Fibroblast of skin of right biceps (primary cell): ENCODE results near the gene DYNC1H1.

Experiments
- DNase-seq: peaks from one replicate; pipeline ENCODE4 v3.0.0-alpha.2; 2013

DYNC1H1 gene

DNA sequence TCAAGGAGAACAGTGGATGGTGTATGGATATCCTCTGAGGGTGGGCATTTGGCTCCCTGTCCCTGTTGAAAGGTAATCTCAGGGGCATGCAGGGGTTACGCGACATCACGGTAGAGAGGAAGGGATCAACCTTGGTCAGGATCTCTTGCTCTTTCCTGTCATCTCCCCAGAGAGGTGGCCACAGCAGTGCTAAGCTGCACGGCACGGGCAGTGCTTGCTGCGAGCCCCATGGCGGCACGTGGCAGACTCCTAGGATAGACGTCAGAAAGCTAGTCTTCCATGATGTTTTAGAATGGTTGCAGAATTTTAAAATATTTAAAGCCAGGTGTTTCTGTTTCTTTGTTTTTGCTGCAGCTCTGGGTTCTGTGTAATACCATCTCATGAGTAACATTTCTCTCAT is 41.0 kb downstream of the DYNC1H1 start:
- no peak for DNase-seq

DNA sequence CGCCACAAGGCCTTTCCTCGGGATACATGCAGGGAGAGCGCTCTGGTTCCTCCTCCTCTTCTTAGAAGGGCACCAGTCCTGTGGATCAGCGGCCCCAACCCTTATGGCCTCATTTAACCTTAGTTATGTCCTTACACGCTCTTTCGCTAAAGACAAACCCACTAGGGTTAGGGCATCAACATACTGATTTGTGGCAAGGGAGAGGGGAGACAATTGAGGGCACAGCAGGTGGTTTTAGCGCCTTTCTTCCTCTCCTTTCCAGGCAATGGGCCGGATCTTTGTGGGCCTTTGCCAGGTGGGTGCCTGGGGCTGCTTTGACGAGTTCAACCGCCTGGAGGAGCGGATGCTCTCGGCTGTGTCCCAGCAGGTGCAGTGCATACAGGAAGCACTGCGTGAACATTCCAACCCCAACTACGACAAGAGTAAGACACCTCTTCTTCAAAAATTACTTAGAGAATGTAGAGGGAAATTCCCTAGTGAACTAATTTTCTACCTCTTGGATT is 43.6 kb downstream of the DYNC1H1 start:
- no peak for DNase-seq

DNA sequence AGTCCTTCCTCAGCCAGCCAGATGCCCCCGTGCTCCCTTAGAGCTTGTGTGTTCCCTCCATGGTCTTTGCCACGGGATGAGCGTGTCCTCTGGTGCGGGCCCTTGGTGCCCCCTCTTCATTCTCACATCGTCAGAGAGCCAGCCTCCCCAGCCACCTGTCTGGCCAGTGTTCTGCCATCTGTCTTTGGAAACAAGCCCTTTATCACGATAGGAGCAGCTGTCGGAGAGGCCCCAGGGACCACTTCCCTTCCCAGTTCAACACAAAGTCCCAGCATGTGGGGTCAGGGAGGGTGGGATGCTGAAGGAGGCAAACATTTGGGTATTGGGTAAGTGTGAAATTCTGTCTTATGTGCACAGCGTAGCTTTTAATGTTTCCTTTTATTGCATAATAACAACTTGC is 44.5 kb downstream of the DYNC1H1 start:
- DNase-seq = no peak

DNA sequence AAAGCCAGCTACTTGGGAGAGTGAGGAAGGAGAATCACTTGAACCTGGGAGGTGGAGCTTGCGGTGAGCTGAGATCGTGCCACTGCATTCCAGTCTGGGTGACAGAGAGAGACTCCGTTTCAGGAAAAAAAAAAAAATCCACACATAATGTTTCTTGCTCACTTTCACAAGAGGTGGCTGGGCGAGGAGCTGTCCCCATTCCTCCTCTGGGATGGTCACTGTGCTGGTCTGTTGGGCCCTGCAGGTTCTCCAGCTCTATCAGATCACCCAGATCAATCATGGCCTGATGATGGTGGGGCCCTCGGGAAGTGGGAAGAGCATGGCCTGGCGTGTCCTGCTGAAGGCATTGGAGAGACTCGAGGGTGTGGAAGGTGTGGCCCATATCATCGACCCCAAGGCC is 47.3 kb downstream of the DYNC1H1 start:
- no peak for DNase-seq

DNA sequence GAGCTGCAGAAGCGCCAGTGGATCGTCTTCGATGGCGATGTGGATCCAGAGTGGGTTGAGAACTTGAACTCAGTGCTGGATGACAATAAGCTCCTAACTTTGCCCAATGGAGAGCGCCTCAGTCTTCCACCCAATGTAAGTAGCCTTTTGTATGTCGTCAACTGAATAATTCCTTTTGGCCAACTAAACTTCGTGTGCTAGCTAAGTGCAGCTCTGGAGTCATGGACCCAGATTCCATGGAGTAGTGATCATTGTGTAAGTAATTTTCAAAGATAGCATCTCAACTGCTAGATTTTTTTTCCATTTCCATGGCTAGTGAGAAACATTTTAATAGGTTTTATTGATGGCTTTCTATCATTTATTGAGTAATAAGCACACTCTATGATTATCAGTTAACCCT is 48.0 kb downstream of the DYNC1H1 start:
- DNase-seq = no peak

DNA sequence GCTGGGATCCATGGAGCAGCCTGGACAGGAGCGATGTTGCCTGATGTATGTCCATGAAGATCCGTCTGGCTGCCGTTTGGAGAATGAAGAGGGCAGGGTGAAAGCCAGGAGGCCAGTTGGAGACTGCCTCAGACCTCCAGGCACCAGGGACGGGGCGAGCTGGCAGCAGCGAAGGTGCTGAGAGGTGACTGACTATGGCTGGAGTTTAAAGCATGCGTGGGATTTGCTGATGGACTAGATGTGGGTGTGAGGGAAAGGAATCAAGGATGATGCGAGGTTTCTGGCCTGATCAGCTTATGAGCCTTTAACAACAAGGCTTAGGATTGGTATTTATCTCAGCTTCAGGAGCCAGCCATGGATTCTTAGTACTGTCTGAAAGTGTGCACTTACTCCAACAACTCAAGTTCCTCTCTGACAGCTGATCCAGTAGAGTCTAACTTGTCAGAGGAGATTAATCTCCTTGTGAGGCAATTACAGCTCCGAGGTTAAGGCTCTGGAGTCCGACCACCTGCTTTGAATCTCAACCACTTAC is 49.4 kb downstream of the DYNC1H1 start:
- no peak for DNase-seq

DNA sequence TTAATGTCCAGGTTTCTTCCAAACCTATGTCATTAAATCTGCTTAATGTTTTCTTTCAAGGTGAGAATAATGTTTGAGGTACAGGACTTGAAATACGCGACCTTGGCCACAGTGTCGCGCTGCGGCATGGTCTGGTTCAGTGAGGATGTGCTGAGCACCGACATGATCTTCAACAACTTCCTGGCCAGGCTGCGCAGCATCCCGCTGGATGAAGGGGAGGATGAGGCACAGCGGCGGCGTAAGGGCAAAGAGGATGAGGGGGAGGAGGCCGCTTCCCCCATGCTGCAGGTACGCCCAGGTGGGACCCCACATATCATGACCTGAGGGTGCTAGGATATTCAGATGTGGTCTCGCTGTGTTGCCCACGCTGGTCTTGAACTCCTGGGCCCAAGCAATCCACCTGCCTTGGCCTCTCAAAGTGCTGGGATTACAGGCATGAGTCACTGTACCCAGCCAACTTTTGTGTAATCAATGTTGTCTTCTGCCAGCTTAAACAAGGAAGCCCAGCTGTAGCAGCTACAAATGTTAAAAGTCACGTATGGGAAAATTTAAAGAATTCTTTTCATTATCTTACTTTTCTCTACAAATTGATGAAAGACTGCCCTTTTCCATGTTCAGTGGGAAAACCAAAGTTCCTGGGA is 50.8 kb downstream of the DYNC1H1 start:
- DNase-seq = no peak

DNA sequence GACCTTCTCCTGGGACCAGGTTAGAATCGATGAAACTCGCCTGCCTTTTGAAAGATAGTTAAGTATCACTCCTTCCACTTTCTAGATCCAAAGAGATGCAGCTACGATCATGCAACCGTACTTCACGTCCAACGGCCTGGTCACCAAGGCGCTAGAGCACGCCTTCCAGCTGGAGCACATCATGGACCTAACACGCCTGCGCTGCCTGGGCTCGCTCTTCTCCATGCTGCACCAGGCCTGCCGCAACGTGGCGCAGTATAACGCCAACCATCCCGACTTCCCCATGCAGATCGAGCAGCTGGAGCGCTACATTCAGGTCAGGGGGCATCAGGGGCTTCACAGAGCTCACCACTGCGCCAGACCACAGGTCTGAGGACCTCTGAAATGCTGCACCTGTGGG is 51.4 kb downstream of the DYNC1H1 start:
- no peak for DNase-seq

DNA sequence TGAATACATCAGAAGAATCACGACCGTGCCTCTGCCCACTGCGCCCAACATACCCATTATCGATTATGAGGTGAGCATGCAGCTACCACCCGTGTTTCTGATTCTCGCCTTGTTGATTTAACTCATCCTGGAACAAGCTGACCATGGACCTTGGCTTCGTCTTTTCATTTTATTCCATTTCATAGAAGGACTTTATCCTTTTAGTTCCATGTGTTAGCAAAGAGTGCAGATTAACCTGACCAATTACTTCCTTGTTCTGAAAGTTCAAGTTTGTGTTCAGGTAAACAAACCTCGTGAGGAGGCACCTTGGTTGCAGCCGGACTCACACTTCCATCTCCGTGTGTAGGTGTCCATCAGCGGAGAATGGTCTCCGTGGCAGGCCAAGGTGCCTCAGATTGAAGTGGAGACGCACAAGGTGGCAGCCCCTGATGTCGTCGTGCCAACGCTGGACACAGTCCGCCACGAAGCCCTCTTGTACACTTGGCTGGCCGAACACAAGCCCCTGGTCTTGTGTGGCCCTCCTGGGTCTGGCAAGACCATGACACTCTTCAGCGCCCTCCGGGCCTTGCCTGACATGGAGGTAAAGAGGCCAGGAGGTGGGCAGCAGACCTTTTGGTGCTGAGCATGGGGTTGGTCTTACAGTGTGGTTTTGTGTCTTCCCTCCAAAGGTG is 52.2 kb downstream of the DYNC1H1 start:
- DNase-seq = no peak

DNA sequence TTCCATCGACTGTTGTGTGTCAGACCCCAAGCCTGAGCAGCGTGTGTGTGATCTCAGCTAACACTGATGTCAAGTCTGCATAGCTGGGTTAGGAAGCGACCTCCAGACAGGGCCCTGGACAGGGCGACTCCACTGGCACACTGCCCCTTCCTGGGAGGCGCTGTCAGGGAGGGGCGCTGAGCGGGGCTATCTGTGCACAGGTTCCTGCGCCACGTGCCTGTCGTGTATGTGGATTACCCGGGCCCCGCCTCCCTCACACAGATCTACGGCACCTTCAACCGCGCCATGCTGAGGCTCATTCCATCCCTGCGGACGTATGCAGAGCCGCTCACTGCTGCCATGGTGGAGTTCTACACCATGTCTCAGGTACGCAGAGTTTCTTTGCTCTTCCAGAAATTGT is 53.9 kb downstream of the DYNC1H1 start:
- no peak for DNase-seq

DNA sequence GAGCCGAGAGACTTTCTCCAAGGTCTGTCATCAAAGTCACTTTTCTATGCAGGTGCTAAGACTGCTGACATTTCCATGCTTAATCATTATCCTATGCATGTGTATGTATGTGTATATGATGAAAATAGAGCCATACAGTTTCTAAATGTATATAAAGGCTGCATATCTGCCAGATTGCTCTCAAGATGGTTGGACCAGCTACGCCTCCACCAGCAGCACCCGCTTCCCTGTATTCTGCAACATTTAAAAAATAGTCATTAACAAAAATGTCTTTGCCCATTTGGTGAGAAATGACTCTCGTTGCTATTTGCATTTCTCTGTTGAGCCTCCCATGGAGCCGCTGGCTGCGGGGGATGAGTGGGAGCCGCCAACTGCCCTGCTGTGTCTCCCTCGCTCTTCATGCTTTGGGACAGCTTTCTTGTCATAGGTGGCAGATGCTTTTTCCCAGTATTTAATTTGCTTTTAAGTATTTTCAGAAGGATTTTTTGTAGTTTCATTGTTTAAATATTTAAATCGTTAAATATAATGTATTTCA is 54.7 kb downstream of the DYNC1H1 start:
- DNase-seq = no peak

DNA sequence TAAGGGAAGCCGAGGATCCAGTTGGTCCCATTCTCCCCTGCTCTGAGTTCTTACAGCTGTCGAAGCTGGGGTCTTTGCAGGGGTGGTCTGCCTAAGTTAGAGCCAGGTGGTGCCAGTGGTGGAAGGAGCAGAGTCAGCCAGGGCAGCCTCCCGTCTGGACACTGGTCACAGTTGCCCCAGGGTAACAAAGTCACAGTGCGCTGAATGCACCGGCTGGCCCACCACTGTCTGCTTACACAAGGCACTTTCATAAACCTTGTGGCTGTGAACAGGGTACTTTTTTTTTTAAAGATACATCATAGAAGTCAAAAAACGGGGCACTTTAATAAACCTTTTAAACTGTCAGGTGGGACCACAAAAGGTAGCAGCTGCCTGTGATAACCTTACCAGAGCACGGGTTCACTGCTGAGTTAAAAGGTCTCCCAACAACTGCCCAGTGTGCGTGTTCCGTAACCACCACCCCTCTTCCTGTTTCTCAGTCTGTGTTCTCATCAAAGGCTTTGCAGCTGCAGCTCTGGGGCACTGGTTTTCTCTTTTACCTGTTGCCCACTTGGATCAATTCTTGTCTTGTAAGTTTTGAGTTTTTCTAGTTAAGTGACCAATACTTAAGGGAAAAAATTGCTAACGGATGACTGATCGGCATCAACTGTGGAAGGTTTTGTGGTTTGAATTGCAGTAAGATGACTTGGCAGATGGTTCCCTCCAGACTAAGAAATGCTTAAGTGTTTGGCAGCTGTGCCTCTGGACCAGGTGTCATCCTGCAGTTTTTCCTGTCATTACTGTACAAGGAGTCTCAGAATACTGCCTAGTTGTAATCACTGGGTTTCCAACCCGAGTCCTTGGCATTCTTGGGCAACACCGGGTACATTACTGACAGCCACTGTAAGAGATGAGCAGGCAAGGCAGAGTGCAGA is 55.9 kb downstream of the DYNC1H1 start:
- DNase-seq = peak; percentile 75

DNA sequence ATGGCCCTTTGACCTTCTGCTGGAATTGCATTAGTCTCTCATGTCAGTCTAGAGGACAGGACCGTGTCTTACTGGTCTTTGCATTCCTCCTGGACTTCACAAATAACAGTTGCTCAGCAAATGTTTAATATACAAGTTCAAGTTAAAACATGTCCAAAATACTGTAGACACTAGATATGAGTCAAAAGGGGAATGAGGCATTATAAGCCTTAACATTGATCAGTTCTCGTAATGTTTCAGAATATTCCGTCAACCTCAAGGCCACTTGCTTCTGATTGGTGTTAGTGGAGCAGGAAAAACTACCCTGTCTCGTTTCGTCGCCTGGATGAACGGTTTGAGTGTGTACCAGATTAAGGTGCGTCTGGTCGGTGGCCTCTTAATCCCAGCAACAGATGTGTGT is 62.6 kb downstream of the DYNC1H1 start:
- no peak for DNase-seq

DNA sequence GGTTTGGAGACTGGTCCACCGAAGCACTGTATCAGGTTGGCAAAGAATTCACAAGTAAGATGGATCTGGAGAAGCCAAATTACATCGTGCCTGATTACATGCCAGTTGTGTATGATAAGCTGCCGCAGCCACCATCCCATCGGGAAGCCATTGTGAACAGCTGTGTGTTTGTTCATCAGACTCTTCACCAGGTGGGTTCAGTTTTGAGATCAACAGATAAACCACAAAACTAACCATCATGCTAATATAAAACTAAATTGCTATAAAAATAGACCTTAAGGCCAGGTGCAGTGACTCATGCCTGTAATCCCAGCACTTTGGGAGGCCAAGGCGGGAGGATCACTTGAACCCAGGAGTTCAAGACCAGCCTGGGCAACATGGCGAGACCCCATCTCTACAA is 63.6 kb downstream of the DYNC1H1 start:
- DNase-seq = no peak

DNA sequence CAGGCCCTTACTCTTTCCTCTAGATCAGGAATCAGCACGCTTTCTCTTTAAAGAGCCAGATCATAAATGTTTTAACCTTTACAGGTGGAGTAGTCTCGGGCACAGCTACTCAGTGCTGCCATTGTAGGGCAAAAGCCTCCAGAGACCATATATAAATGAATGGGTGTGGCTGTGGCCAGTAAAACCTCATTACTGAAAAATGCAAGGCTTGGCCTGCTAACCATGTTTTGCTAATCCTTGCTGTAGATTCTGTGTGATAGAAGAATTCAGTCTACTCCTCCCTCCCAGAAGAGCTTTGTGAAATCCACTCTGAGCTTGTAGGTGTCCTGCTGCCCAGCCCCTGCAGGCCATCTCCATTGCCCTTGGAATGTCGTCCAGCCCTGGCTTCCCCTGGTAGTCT is 64.4 kb downstream of the DYNC1H1 start:
- peak; percentile 53 for DNase-seq

DNA sequence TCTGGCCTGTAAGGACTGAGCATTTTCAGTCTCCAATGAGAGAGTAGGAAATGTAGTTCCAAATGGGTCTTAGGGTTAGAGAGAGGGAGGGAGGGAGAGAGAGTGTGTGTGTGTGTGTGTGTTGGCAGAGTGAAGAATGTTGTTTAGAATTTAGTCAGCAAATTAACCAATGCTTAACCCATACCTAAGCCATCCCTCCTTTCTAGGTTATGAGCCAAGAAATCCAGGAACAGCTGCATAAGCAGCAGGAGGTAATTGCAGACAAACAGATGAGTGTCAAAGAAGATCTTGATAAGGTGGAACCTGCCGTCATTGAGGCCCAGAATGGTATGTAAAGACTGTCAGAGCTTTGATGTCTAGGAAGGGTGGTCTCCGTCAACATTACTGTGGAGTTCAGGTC is 65.6 kb downstream of the DYNC1H1 start:
- peak; percentile 9 for DNase-seq

DNA sequence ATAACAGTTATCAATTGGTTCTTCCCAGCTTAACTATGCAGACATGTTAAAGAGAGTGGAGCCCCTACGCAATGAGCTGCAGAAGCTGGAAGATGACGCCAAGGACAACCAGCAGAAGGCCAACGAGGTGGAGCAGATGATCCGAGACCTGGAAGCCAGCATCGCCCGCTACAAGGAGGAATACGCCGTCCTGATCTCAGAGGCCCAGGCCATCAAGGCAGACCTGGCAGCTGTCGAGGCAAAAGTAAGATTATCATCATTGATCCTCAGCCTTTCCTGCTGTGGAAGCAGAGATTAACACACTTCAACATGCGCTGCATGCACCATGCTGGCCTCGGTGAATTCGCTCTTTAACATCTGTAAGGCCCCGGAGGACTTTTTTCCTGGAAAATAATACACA is 68.9 kb downstream of the DYNC1H1 start:
- no peak for DNase-seq

DNA sequence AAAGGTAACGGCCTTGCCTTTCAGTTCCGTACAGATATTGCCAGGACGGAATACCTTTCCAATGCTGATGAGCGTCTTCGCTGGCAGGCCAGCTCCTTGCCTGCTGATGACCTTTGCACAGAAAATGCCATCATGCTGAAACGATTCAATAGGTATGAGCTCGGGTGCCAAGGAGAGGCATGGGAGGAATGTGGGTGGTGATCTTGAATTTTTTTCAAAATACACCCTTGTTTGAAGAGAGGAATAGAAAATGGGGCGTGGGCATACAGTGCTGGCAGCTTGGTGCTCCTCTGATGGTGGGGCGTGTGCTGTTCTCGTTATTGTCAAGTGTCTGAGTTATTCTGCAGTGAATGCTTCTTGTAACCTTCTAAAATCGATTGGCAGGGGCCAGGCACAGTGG is 69.9 kb downstream of the DYNC1H1 start:
- DNase-seq = no peak

DNA sequence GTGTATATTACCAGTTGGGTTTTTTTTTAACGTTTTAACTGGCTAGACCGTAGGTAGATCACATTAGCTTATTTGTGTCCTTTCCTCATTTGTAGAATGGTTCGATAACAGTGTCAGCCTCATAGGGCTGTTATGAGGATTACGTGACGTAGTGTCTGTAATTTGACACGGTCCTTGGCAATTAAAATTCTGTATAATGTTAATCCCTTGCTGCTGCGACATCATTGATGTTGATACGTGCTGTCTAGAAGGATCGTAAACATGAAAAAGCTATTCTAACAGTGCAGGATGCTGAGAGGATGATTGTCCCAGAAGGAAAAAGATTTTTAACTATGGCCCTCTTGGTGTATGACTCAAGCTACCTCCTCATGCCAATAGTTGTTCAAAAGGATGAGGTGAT is 71.5 kb downstream of the DYNC1H1 start:
- no peak for DNase-seq

DNA sequence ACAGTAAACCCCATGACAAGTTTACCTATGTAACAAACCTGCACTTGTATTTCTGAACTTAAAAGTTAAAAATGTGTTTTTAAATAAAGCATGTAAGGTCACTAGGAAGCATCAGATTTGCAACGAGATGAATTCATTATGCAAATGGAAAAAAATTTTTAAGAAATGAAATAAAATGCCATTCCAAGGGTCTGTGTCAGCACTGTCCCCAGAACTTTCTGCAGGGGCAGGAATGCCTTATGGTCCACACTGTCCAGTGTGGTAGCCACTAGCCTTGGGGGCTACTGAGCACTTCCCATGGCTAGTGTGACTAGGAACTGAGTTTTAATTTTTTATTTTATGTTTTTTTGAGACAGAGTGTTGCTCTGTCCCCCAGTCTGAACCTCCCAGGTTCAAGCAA is 73.3 kb downstream of the DYNC1H1 start:
- DNase-seq = no peak

DNA sequence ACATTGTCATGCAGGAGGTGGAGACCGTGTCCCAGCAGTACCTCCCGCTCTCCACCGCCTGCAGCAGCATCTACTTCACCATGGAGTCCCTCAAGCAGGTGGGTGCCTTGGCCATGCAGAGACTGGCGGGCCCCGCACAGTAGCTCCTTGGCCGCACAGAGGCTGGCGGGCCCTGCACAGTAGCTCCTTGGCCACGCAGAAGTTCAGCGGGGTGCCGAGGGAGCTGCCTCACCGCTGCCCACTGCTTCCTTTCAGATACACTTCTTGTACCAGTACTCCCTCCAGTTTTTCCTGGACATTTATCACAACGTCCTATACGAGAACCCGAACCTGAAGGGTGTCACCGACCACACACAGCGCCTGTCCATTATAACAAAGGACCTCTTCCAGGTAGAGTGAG is 74.8 kb downstream of the DYNC1H1 start:
- DNase-seq = no peak

DNA sequence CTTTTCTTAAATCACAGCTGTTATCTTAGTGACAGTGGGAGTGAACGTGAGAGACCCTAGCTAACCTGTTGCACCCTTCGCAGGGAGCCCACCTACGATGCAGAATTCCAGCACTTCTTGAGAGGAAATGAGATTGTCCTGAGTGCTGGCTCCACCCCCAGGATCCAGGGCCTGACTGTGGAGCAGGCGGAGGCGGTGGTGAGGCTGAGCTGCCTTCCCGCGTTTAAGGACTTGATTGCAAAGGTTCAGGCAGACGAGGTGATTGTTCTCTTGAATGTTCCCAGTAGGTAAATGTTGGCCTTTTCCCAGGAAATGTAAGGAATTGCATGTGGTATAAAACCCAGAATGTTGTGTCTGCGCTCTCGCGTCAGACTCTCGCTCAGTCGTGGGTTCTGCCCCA is 75.8 kb downstream of the DYNC1H1 start:
- DNase-seq = no peak

DNA sequence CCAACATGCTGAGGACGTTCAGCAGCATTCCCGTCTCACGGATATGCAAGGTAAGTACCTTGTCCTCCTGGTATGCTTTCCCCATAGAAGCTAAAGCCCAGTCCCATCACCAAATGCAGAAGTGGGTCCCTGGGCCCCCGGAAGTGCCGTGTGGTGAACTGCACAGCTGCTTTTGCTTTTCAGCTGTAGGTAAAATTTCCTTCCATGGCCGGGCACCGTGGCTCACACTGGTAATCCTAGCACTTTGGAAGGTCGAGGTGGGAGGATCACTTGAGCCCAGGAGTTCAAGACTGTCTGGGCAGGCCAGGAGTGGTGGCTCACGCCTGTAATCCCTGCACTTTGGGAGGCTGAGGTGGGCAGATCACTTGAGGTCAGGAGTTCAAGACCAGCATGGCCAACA is 78.3 kb downstream of the DYNC1H1 start:
- DNase-seq = no peak
